HG02623 (cell line): ENCODE data around the gene SRMS.

ENCODE experiments used
- ATAC-seq: cut with Tn5 transposase; IDR thresholded peaks from one replicate; pipeline ENCODE4 v1.9.1; 2021; ENCODE audit warnings: moderate library complexity; ENCODE audit not compliant: unreplicated experiment

Gene SRMS

GRCh38 chr20:63553933-63554290 is 6.4 kb upstream of the SRMS start, which contains the start of gene FNDC11:
FNDC11 (plus strand) TSS chr20:63554159; CDS start chr20:63555664, 1,505 bp downstream.
- no peak for ATAC-seq

- no peak for ATAC-seq
Observed at GRCh38 chr20:63553251-63553932, 5.8 kb upstream of the SRMS start.

- ATAC-seq: no peak
Observed at GRCh38 chr20:63552481-63553249, 5.1 kb upstream of the SRMS start.

GRCh38 chr20:63551068-63551467 is 3.5 kb upstream of the SRMS start:
- ATAC-seq: no peak

GRCh38 chr20:63549679-63550282 is 2.2 kb upstream of the SRMS start:
- ATAC-seq: no peak

GRCh38 chr20:63549019-63549418 is 1.5 kb upstream of the SRMS start:
- ATAC-seq: no peak

- ATAC-seq: no peak
Observed at GRCh38 chr20:63548542-63548941, 993 bp upstream of the SRMS start.

- ATAC-seq: no peak
Observed at GRCh38 chr20:63546956-63547724, 409 bp downstream of the SRMS start.

- ATAC-seq: no peak
Observed at GRCh38 chr20:63546256-63546955, 1.1 kb downstream of the SRMS start.

GRCh38 chr20:63545814-63546213 is 1.7 kb downstream of the SRMS start:
- ATAC-seq: no peak

GRCh38 chr20:63544958-63545516 is 2.5 kb downstream of the SRMS start:
- ATAC-seq: no peak

GRCh38 chr20:63544241-63544957 is 3.1 kb downstream of the SRMS start:
- no peak for ATAC-seq

GRCh38 chr20:63543733-63544132 is 3.8 kb downstream of the SRMS start:
- no peak for ATAC-seq

GRCh38 chr20:63543131-63543530 is 4.4 kb downstream of the SRMS start:
- ATAC-seq: no peak

GRCh38 chr20:63542696-63543095 is 4.9 kb downstream of the SRMS start:
- ATAC-seq: no peak

- no peak for ATAC-seq
Observed at GRCh38 chr20:63542031-63542559, 5.5 kb downstream of the SRMS start.

GRCh38 chr20:63541371-63541770 is 6.2 kb downstream of the SRMS start:
- no peak for ATAC-seq

- no peak for ATAC-seq
Observed at GRCh38 chr20:63540417-63541186, 6.9 kb downstream of the SRMS start.
